ENCODE results near the gene LZTR1. TPM values are rescaled to one million over a fixed set of nuclear protein-coding genes. Genes with fewer than 3 reads are reported as not detected.

Gene LZTR1
- total RNA-seq, 1 donor from 2014 or later: 91.6 TPM

GRCh38 chr22:20963201-20964052 is 18.7 kb upstream of the LZTR1 start:
- TF ChIP-seq CTCF (IDR thresholded peaks at IDR 0.05; ENCODE audit: unreplicated experiment): no peak
- peaks cover 29% of the 10 kb centered on the region for H3K27me3 Mint-ChIP-seq
- H3K36me3 Mint-ChIP-seq (ENCODE audit: insufficient read depth): no peaks in the 10 kb centered on the region
- H3K4me3 Mint-ChIP-seq (ENCODE audit: low read depth): peak overlapping the region; percentile 11
- H3K9me3 Mint-ChIP-seq (ENCODE audit: low read depth): no peaks in the 10 kb centered on the region
- DNase-seq (ENCODE audit: low spot score, unreplicated experiment): no peak
- H3K4me1 Mint-ChIP-seq (ENCODE audit: low read depth): peaks cover 8% of the 10 kb centered on the region
- H3K27ac Mint-ChIP-seq: peak overlapping the region; percentile 65

- Mint-ChIP-seq H3K36me3 (ENCODE audit: insufficient read depth) (no peaks in the 10 kb centered on the region), H3K4me3 (ENCODE audit: low read depth) (peak overlapping the region; percentile 73), H3K9me3 (ENCODE audit: low read depth) (no peaks in the 10 kb centered on the region), H3K27ac (no peak overlapping the region), H3K4me1 (ENCODE audit: low read depth) (peaks cover 8% of the 10 kb centered on the region), H3K27me3 (peaks cover 29% of the 10 kb centered on the region)
- TF ChIP-seq CTCF (IDR thresholded peaks at IDR 0.05; ENCODE audit: unreplicated experiment): no peak
- no peak for DNase-seq (ENCODE audit: low spot score, unreplicated experiment)
These were observed 17.9 kb upstream of the LZTR1 start for GRCh38 chr22:20964090-20964798.

GRCh38 chr22:20964799-20965103 is 17.3 kb upstream of the LZTR1 start:
- Mint-ChIP-seq H3K36me3 (ENCODE audit: insufficient read depth) (no peaks in the 10 kb centered on the region), H3K4me1 (ENCODE audit: low read depth) (peaks cover 8% of the 10 kb centered on the region), H3K27ac (no peak overlapping the region), H3K4me3 (ENCODE audit: low read depth) (peak overlapping the region; percentile 73), H3K9me3 (ENCODE audit: low read depth) (no peaks in the 10 kb centered on the region), H3K27me3 (peaks cover 29% of the 10 kb centered on the region)
- TF ChIP-seq CTCF (IDR thresholded peaks at IDR 0.05; ENCODE audit: unreplicated experiment): no peak
- DNase-seq (ENCODE audit: low spot score, unreplicated experiment): no peak

GRCh38 chr22:20965104-20965887 is 16.8 kb upstream of the LZTR1 start:
- peaks cover 8% of the 10 kb centered on the region for H3K4me1 Mint-ChIP-seq (ENCODE audit: low read depth)
- no peaks in the 10 kb centered on the region for H3K9me3 Mint-ChIP-seq (ENCODE audit: low read depth)
- no peaks in the 10 kb centered on the region for H3K36me3 Mint-ChIP-seq (ENCODE audit: insufficient read depth)
- no peak overlapping the region for H3K27ac Mint-ChIP-seq
- peaks cover 29% of the 10 kb centered on the region for H3K27me3 Mint-ChIP-seq
- no peak for DNase-seq (ENCODE audit: low spot score, unreplicated experiment)
- no peak for TF ChIP-seq CTCF (IDR thresholded peaks at IDR 0.05; ENCODE audit: unreplicated experiment)
- peak overlapping the region; percentile 58 for H3K4me3 Mint-ChIP-seq (ENCODE audit: low read depth)
